Measurements from ENCODE around the gene REV3L.

The REV3L gene

GRCh38 chr6:111462770-111463391, 20.1 kb downstream of the REV3L start:
- no peak for DNase-seq

GRCh38 chr6:111461860-111462259, 21.2 kb downstream of the REV3L start:
- DNase-seq, result no peak

- DNase-seq, result no peak
Observed at GRCh38 chr6:111458670-111459232, 24.3 kb downstream of the REV3L start.

GRCh38 chr6:111456208-111456607, 26.8 kb downstream of the REV3L start:
- DNase-seq, result no peak

GRCh38 chr6:111450636-111451035, 32.4 kb downstream of the REV3L start:
- DNase-seq, result no peak

GRCh38 chr6:111450087-111450486, 32.9 kb downstream of the REV3L start:
- no peak for DNase-seq

- DNase-seq, result no peak
Observed at GRCh38 chr6:111449129-111449528, 33.9 kb downstream of the REV3L start.

GRCh38 chr6:111447051-111447450, 36.0 kb downstream of the REV3L start:
- DNase-seq, result no peak

- DNase-seq, result no peak
Observed at GRCh38 chr6:111445861-111446267, 37.2 kb downstream of the REV3L start.

- DNase-seq, result no peak
Observed at GRCh38 chr6:111444794-111445193, 38.2 kb downstream of the REV3L start.

GRCh38 chr6:111441678-111442243, 41.3 kb downstream of the REV3L start:
- DNase-seq, result no peak

GRCh38 chr6:111439171-111439570, 43.8 kb downstream of the REV3L start:
- no peak for DNase-seq

GRCh38 chr6:111437573-111437972, 45.4 kb downstream of the REV3L start:
- no peak for DNase-seq

GRCh38 chr6:111432511-111432910, 50.5 kb downstream of the REV3L start:
- no peak for DNase-seq

- DNase-seq, result no peak
Observed at GRCh38 chr6:111430605-111431376, 52.2 kb downstream of the REV3L start.

- no peak for DNase-seq
Observed at GRCh38 chr6:111429571-111429970, 53.4 kb downstream of the REV3L start.

- DNase-seq, result no peak
Observed at GRCh38 chr6:111428811-111429210, 54.2 kb downstream of the REV3L start.

GRCh38 chr6:111427341-111428116, 55.5 kb downstream of the REV3L start:
- no peak for DNase-seq

- no peak for DNase-seq
Observed at GRCh38 chr6:111423960-111424846, 58.8 kb downstream of the REV3L start.

- DNase-seq, result no peak
Observed at GRCh38 chr6:111423055-111423633, 59.9 kb downstream of the REV3L start.

GRCh38 chr6:111418971-111419693, 63.9 kb downstream of the REV3L start:
- DNase-seq, result no peak

All from left hindlimb (tissue), 1 donor.